PC-3 (cell line): ENCODE results near the gene OBP2B.

Experiments
- EZH2 ChIP-seq: fragments of 300-600 bp; sonication (generic); IDR thresholded peaks from one replicate; pipeline ENCODE4 v1.6.1; 2017; ENCODE audit warnings: antibody characterized with exemption, mild to moderate bottlenecking, low read length; ENCODE audit not compliant: unreplicated experiment
- TF ChIP-seq, protein P1 (sequence below): fragments of 300-600 bp; sonication (generic); conservative IDR thresholded peaks from 2 replicates; pipeline ENCODE4 v1.5.1; 2017; ENCODE audit warnings: antibody characterized with exemption, low read depth, mild to moderate bottlenecking, low read length

DNA sequence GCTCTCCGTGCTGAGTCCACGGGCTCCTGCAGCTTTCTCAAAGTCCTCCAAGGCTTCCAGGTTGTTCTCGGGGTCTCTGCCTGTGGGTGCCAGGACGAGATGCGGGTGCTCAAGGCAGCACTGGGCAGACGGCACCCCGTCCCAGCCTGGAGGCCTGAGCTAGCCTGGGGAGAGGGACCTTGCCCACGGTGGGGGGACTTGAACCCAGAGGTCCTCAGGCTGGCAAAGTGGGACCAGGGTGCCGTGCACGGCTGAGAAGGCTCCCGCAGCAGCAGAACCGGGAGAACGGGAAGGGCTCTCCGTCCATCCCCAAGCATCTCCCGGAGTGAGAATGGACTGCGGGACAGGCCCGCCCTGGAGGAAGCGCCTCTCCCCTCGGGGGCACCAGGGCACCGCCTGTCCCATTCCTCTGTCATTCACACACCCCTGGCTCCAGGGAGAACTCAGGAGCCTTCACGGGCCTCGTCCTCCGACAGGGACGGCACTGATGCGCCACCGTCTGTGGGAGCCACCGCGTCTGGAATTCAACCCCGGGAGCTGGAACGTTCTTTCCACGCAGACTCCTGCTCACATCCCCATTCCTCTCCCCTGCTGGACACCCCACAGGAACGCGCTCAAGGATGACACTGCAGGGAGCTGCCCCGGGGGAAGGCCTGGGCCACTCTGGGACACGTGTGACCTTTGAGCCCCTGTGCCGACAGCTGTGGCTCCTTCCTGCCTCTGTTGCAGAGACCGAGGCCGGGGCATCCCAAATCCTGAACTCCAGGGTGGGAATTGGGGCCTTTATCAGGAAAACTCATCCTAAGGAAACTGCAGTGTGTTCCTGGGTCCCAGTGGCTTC lies 16.3 kb upstream of the OBP2B start:
- TF ChIP-seq, protein P1, sequence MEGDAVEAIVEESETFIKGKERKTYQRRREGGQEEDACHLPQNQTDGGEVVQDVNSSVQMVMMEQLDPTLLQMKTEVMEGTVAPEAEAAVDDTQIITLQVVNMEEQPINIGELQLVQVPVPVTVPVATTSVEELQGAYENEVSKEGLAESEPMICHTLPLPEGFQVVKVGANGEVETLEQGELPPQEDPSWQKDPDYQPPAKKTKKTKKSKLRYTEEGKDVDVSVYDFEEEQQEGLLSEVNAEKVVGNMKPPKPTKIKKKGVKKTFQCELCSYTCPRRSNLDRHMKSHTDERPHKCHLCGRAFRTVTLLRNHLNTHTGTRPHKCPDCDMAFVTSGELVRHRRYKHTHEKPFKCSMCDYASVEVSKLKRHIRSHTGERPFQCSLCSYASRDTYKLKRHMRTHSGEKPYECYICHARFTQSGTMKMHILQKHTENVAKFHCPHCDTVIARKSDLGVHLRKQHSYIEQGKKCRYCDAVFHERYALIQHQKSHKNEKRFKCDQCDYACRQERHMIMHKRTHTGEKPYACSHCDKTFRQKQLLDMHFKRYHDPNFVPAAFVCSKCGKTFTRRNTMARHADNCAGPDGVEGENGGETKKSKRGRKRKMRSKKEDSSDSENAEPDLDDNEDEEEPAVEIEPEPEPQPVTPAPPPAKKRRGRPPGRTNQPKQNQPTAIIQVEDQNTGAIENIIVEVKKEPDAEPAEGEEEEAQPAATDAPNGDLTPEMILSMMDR: no peak
- TF ChIP-seq EZH2: no peak
